ENCODE data around the gene BMP4. TPM values are rescaled to one million over a fixed set of nuclear protein-coding genes. Genes with fewer than 3 reads are reported as not detected.

BMP4 gene
- total and polyA plus RNA-seq, 2 of the 13 experiments (the other 11 are each of a cell fraction or from before 2014, with no cell fraction given), result 56.4 to 169 TPM

DNA sequence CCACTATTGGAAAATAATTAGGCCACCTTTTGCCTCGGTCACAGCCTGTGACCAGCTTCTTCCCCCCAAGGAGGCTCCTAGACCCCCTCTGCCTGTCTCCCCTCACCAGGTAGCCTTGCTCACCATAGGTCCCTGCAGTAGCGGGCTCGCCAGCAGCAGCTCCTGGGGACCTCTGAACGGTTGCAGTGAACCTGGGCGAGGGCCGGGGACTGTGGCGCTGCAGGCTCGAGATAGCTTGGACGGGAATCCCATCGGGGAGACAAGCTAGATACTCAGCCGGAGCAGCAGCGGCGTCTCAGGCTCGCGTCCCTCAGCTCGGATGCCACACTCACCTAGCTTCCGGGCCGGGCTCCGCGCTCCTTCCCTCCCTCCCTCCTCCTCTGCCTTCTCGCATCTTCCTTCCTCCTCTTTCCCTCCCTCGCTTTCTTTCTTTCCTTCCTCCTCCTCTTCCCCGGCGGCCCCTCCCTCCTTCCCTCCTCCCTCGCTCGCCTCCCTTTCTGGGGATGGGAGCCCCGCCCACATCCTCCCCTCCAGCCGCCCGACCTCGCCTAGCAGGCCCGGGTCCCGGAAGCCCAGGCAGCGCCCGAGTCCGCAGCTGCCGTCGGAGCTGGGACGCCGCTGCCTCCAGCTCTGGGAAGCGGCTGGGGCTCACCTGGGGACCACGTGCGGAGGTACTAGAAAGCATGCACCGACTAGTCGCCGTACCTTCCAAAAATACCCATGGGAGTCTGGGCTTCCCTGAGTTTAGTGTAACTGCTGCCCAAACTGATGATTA lies at the start of gene BMP4 (continued):
- peak; percentile 84 for TF ChIP-seq RFXAP (CRISPR knock-in tag; IDR thresholded peaks at IDR 0.05; ENCODE audit: borderline replicate concordance)
- no peak for TF ChIP-seq ZFP36L2 (CRISPR knock-in tag; IDR thresholded peaks at IDR 0.05)
- peak; percentile 80 for TF ChIP-seq RBFOX2 (IDR thresholded peaks at IDR 0.05; ENCODE audit: low read depth, low read length)
- TF ChIP-seq ZNF790 (CRISPR knock-in tag; IDR thresholded peaks at IDR 0.05; ENCODE audit: borderline replicate concordance), result no peak
- TF ChIP-seq CEBPB (IDR thresholded peaks at IDR 0.05; ENCODE audit: borderline replicate concordance, low read depth, low read length), result no peak
- TF ChIP-seq ZNF816 (CRISPR knock-in tag; IDR thresholded peaks at IDR 0.05; ENCODE audit: borderline replicate concordance), result peak; percentile 40; the same call in 1 of the 2 replicates
- no peak for TF ChIP-seq FOSL1 (CRISPR knock-in tag; IDR thresholded peaks at IDR 0.05; ENCODE audit: borderline replicate concordance)
- TF ChIP-seq ZMYM2 (CRISPR knock-in tag; IDR thresholded peaks at IDR 0.05), result peak; percentile 95
- no peak for TF ChIP-seq PAX8 (CRISPR knock-in tag; IDR thresholded peaks at IDR 0.05; ENCODE audit: borderline replicate concordance)
- peak; percentile 83 for TF ChIP-seq GATAD2A (CRISPR knock-in tag; IDR thresholded peaks at IDR 0.05)
- TF ChIP-seq ZNF138 (CRISPR knock-in tag; IDR thresholded peaks at IDR 0.05; ENCODE audit: low read depth), result no peak
- TF ChIP-seq ZNF326 (CRISPR knock-in tag; IDR thresholded peaks at IDR 0.05; ENCODE audit: borderline replicate concordance), result no peak
- TF ChIP-seq, protein P1, sequence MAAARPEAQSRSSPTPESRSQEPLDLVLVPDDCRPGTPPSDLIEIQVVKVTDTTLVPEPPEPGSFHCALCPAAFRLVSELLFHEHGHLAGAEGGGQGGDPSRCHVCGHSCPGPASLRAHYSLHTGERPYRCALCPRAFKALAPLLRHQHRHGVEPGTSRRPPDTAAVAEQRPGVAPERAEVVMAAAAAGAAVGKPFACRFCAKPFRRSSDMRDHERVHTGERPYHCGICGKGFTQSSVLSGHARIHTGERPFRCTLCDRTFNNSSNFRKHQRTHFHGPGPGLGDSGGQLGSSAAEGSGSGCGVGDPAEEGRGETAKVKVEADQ (CRISPR knock-in tag; IDR thresholded peaks at IDR 0.05; ENCODE audit: borderline replicate concordance), result no peak; the same call in 1 of the 2 replicates
- no peak for TF ChIP-seq SMARCE1 (IDR thresholded peaks at IDR 0.05; ENCODE audit: borderline replicate concordance)
- no peak for TF ChIP-seq PHB2 (IDR thresholded peaks at IDR 0.05; ENCODE audit: partially characterized antibody)
- TF ChIP-seq ZNF230 (CRISPR knock-in tag; IDR thresholded peaks at IDR 0.05), result peak; percentile 70; the same call in 1 of the 2 replicates
- peak; percentile 55 for TF ChIP-seq ZNF609 (CRISPR knock-in tag; IDR thresholded peaks at IDR 0.05; ENCODE audit: borderline replicate concordance)
- TF ChIP-seq, protein P2, sequence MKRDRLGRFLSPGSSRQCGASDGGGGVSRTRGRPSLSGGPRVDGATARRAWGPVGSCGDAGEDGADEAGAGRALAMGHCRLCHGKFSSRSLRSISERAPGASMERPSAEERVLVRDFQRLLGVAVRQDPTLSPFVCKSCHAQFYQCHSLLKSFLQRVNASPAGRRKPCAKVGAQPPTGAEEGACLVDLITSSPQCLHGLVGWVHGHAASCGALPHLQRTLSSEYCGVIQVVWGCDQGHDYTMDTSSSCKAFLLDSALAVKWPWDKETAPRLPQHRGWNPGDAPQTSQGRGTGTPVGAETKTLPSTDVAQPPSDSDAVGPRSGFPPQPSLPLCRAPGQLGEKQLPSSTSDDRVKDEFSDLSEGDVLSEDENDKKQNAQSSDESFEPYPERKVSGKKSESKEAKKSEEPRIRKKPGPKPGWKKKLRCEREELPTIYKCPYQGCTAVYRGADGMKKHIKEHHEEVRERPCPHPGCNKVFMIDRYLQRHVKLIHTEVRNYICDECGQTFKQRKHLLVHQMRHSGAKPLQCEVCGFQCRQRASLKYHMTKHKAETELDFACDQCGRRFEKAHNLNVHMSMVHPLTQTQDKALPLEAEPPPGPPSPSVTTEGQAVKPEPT (CRISPR knock-in tag; IDR thresholded peaks at IDR 0.05; ENCODE audit: low read depth), result peak; percentile 72; the same call in 1 of the 2 replicates
- TF ChIP-seq ZNF776 (CRISPR knock-in tag; IDR thresholded peaks at IDR 0.05), result peak; percentile 82; the same call in 1 of the 2 replicates
- TF ChIP-seq STAT5B (CRISPR knock-in tag; IDR thresholded peaks at IDR 0.05), result no peak
- TF ChIP-seq HNF1B (CRISPR knock-in tag; IDR thresholded peaks at IDR 0.05), result no peak

All from HepG2 (cell line).